Measurements from ENCODE around the gene SPAG16.

- TF ChIP-seq FOXO1 (CRISPR knock-in tag; IDR thresholded peaks at IDR 0.05): no peak
- TF ChIP-seq CBFB (CRISPR knock-in tag; IDR thresholded peaks at IDR 0.05): no peak
- no peak for TF ChIP-seq ZFP90 (CRISPR knock-in tag; IDR thresholded peaks at IDR 0.05; ENCODE audit: borderline replicate concordance)
- no peak for TF ChIP-seq CTCF (CRISPR knock-in tag; IDR thresholded peaks at IDR 0.05)
- no peak for TF ChIP-seq JUNB (CRISPR knock-in tag; IDR thresholded peaks at IDR 0.05; ENCODE audit: borderline replicate concordance)
- TF ChIP-seq HDAC2 (CRISPR knock-in tag; IDR thresholded peaks at IDR 0.05): no peak
- no peak for TF ChIP-seq ZNF703 (CRISPR knock-in tag; IDR thresholded peaks at IDR 0.05; ENCODE audit: borderline replicate concordance)
- TF ChIP-seq ISX (CRISPR knock-in tag; conservative IDR thresholded peaks at IDR 0.05): no peak
- no peak for TF ChIP-seq CEBPB (IDR thresholded peaks at IDR 0.05; ENCODE audit: borderline replicate concordance, low read depth, low read length)
- TF ChIP-seq ETV5 (CRISPR knock-in tag; IDR thresholded peaks at IDR 0.05; ENCODE audit: borderline replicate concordance): no peak
- no peak for TF ChIP-seq ARHGAP35 (CRISPR knock-in tag; IDR thresholded peaks at IDR 0.05; ENCODE audit: borderline replicate concordance)
Measured at GRCh38 chr2:213757525-213757924, 473.3 kb downstream of the SPAG16 start.
